Glomerular endothelial cell (primary cell): ENCODE measurements around the gene RBMS1. TPM values are rescaled to one million over a fixed set of nuclear protein-coding genes. Genes with fewer than 3 reads are reported as not detected.
"Not testable (repeated sequence)": the region's sequence is repeated elsewhere in the genome, so short reads cannot be mapped to it uniquely, and the experiment has no call there.

ENCODE experiments used
- DNase-seq: peaks from one replicate; pipeline ENCODE4 v3.0.0-alpha.2; 2011; ENCODE audit warnings: low read depth, low spot score; ENCODE audit errors: extremely low read depth
- total RNA-seq: library from RNA; depleted of rRNA; stranded (reverse); fragments of >200 nt; gene quantifications from 2 replicates; pipeline ENCODE4 v1.2.3, GENCODE V29; 2015

The RBMS1 gene
- total RNA-seq, 1 donor from 2014 or later = 69.7 TPM

DNA sequence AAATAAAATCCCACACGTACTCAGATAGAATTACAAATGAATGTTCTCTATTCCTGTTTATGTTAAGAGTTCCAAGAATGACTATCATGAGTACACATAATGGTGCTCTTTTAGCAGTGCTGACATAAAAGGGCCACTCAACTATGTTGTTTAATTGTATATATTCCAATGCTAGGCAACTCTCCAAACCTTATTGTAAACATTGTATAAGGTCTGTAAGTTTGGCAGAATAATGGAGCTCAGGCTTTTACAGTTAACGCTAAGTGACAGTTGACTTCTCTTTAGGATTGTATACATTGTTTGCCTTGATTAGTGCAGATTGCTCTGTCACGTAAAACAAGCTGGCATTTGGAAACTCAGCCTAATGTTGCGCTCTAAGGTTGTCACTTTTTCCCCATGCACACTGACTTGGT is 20.8 kb downstream of the RBMS1 start:
- DNase-seq = no peak

DNA sequence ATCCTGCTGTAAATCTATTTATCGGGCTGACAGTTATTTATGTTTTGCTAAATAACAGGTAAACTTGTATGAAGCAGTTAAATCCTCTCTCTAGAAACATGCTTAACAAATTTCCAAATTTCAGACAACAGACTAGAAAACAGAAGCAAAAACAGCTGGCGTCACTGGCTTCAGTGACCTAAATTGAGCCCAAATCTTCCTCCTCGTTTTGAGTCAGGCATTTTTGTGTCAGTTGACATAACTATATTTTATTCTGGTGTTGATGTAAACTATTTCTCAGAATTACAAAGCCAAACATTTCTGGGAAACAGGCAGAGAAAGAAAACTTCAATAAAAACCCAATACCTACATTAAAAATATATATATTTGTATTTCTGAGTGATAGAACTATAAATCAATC is 21.7 kb downstream of the RBMS1 start:
- no peak for DNase-seq

DNA sequence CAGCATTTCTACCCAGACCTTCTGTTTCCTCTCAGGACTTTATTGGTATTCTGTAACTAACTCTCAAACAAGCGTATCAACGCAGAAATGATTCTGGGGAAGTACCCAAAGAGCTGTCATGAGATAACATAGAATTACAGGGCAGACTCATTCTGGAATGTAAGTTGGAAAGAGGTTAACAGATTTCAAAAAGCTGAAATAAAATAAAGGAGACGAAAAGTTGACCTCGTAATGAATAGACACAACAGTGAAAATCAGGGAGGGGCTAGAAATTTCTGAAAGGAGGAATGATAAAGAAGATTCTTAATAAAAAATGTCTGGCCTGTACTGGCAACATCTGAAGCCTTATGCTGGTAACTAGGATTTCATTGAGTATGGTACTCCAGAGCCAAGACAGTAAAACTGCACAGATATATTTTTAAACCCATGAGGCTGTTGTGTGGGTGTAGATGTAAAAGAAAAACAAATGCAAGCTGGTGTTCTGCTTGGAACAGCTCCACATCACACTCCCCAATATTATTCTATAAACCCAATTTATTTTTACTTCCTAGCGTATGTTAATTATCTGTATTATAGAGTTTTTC is 23.9 kb downstream of the RBMS1 start:
- DNase-seq = no peak

DNA sequence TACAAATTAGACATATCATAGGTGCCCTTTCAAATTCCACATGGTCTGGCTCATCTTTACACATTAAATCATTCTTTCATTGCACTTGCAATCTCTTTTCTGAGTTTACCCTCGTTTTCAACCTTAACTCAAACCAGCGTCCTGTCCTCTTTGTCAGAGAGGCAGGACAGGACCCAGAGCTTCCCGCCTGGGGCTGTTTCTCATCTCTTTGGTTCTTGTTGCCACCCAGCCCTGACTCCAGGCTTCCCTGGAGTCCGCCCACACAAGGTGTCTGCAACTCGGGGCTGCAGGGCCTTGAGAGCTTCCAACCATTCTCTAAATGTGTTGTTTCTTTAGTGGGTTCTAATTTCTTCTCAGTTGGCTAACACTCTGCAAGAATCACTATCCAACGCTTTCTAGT is 24.4 kb downstream of the RBMS1 start:
- no peak for DNase-seq

DNA sequence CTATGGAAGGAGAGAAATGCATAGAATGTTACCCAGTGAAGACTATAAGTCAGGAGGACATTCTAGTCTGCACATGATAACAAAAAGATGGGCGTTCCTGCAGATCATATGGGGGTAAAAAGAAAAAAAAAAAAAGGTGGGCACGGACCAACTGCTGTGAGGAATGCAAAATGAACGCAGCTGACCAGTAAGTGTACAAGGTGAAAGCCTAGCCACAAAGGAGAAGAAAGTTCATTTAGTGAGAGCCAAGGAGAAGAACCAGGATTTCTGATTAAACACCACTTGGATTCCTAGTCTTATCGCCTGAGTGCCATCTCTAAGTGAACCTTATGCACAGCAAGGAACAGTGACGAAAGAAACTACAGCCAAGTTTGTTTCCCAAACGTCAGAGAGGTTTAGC is 26.5 kb downstream of the RBMS1 start:
- DNase-seq = no peak

DNA sequence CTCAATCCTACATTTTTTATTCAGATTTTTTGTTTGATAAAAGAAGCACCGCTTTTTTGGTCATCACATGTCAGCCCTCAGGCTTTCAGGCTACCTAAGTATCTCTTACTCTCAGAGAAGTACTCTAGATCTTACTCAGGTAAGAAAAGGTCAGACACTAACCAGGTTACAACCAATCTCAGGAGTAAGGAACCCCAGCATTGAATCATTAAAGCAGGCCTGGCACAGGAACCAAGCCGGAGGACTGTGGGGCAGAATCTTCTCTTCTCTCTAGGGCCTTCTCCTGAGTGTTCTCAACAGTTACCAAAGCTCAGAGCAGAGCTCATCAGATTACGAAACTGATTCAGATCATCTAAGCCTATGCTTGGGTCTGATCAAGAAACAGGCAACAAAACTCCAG is 28.2 kb downstream of the RBMS1 start:
- DNase-seq = no peak

DNA sequence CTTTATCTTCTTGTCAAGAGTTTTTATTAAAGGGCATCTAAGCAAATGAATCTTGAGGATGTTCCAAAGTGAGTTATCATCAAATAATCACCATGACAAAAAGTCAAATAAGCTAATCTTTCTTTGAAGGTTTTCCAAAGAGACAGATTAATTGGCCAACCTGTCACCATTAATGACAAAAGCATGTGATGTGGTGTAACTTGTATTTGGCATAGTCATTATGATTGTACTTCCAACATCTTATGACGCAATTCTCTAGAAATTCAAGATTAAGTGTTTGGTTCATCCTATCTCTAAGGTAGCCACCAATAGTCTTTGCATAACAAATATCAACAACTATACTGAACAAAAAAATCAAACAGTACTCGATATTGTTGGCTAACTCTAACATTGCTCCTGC is 28.6 kb downstream of the RBMS1 start:
- DNase-seq = no peak

DNA sequence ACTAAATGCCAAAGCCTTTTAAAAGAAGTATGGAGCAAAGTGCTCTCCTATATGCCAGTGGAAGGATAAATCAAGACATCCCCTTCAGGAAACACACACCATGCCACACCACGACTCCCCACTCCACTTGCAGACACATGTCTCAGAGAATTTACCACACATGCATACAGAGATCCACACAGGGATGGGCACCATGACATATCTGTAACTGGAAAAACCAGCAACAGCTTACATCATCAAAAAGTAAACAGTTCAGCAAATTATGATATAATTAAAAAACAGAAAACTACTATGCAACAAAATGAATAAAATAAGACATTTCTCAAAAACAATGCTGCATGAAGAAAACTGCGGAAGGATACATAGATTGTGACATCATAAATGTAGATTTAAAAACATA is 29.6 kb downstream of the RBMS1 start:
- DNase-seq = no peak

DNA sequence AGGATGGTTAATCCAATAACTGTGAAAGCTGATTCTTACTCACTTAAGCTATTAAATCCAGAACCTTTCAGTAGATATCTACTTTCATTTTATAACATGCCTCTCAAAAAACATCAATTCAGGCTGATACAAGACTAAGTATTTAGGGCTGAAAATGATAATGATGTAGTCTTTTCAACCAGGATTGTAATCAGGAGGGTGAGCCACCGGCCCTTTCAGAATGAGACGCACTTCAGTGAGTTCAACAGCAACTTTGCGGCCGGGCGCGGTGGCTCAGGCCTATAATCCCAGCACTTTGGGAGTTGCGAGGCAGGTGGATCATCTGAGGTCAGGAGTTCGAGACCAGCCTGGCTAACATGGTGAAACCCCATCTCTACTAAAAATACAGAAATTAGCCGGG is 30.4 kb downstream of the RBMS1 start:
- no peak for DNase-seq

DNA sequence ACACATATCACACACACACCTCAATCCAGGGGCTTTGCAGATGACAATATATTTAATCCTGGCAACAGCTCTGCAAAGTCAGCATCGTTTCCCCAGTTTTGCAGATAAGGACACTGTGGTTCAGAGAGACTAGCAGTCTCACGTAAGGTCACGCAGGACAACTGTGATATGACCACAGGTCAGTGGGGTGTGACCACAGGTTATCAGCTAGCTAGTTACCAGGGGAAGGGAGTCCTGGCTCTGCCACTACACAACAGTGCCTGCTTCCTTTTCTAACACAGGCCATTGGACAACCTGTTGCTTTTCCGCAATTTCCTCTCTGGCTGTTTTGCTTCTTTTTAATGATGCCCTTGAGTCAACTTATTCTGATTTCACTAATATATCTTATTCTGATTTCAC is 33.3 kb downstream of the RBMS1 start:
- DNase-seq = no peak

DNA sequence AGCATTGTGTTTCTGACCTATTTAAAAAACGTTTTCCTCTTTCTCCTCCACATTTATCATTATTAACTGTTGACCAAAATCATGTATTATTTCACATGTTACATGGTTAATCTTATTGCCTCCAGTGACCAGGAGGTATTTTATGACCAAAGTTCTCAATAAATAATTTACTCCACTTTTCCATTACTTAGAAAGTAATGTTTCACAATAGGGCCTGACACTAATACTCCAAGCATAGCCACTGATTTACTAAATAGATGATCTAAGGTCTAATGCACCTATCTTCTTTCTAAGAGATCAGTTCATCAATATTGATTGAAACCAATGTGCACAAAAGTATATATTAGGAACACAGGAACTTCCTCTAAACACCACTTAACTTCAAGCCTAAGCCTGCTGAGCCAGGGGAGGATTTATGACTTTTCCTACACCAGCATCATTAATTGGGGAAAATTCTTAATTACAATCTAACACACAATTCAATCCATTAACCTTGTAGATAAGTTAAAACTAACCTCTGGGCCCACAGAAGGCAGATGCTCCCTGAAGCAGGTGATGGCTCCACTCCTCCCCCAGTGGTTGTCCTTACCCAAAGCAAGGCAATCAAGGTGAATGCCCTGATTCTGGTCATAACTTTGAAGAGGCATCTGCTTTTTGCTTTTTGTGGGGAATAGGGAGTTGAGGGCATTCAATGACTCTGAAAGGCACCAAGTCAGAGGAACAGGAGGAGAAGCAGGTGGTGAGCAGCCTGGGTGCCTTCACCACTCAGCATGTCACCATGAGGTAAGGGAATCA is 33.9 kb downstream of the RBMS1 start:
- DNase-seq = no peak

DNA sequence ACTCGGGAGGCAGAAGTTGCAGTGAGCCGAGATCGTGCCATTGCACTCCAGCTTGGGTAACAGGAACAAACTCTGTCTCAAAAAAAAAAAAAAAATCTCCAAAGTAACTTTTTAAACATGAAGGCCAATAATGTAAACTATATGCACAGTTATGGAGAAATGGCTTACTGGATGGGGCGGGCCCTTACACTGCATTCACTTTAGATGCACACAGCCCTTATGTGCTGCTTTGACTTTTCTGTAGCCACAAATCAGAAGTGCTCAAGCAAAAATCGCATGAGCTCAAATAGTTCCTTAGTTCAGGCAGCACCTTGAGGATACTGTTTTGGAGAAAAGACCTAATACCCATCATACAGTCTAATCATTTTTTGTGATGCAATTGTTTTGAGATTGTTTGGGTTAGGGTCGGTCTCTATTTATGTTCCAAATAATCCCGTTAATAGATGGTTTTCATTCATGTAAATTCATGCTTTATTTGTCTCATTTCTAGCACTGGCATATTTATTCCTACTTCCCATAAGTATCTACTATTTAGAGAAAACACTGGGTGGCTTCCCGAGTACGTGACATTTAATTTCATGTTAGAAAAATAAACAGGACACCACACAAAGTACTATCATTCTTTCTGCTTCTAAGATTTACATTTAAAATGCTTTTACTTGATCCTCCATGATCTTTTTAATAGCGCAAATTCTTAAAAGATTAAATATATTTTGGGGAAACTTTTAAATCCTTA is 34.7 kb downstream of the RBMS1 start:
- DNase-seq = no peak

DNA sequence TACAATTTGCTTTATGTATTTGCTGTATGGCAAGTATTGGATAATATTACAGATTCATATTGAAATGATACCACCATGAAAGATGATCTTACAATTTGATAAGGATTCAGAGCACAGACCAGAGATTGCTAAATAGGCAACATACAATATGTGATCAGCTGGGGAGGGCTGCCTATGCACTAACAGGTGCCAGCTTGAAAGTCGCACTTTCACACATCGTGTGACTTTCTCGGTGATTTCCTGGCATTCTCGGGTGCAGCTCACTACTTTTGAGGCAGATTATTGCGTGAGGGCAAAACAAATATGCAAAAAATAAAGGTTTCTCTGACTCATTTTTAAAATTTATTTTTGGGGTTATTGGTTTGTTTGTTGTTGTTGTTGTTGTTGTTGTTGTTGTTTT is 36.0 kb downstream of the RBMS1 start:
- no peak for DNase-seq

DNA sequence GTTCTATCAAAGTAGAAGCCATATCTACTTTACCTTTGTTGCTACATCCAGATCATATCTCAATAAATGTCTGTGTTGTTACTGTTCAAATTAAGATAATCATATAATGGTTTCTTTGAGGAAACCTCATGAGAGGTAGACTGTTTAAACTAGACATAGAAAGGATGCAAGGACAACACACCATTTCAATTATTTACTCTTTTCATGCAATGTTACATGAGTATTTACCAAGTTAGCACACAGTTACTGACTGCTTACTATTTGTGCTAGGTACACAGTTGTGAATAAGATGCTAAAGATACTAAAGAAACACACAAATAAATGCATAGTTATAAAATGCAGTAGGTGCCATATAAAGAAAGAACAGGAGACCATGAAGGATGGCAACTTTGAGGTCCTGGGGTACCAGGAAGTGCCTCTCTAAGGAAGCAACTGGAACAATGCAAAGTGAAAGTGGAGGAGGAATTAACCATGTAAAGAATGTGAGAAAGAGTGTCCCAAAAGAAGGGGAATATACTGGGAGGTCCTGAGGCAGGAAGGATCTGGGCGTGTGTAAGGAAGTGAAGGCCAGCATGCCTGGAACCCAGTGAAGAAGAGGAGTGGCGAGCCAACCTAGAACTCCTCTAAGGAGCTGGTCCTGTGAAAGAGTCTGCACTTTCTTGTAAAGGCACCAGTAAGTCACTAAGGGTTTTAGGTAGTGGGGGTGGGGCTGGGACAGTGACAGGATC is 39.4 kb downstream of the RBMS1 start:
- DNase-seq = no peak

DNA sequence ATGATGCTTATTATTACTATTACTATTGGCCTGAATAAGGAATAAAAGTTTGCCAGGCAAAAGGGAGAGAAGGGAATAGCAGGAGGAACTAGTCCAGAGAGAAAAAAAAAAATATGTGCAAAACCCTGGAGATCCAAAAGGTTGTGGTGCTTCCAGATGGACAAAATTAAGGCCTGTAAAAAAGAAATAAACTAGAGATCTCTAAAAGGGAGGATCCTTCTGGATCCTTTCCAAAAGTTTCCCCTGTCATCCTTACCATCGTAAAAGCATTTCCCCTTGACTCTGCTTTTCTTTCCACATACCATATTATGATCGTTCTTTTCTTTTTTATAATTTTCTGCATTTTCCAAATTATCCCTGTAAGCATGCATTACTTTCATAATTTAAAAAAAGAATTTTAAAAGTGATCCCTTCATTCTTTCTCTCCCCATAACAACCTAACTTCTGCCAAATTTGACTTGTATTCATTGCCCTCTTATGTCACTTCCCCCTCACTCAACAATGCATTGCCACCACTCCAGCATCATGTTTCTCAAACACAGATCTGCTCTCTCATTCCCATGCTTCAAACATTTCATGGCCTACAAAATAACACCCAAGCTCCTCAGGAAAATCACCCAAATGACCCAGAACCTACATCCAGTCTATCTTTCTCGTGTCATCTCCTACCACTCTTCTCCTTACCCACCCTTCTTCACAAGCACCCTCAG is 40.3 kb downstream of the RBMS1 start:
- no peak for DNase-seq

DNA sequence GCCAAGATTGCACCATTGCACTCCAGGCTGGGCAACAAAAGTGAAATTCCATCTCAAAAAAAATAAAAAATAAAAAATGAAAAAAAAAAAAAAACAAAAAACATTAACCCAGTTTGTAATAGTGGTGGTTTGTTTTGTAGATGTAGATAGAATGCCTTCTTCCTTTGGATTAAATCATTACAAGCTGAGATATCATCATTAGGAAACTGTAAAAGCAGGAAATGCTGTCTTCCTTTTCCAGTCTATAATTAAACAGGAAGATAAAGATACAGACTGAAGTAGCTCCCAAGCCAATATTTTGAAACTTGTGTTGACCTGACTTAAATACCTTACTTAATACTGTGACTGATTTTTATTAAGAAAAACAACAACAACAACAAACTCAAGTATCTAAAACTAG is 43.1 kb downstream of the RBMS1 start:
- no peak for DNase-seq

DNA sequence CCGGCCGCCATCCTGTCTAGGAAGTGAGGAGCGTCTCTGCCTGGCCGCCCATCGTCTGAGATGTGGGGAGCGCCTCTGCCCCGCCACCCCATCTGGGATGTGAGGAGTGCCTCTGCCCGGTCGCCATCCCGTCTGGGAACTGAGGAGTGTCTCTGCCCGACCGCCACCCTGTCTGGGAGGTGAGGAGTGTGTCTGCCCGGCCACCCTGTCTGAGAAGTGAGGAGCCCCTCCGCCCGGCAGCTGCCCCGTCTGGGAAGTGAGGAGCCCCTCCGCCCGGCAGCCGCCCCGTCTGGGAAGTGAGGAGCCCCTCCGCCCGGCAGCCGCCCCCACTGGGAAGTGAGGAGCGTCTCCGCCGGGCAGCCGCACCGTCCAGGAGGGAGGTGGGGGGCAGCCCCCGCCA is 44.8 kb downstream of the RBMS1 start:
- DNase-seq = not testable (repeated sequence)

DNA sequence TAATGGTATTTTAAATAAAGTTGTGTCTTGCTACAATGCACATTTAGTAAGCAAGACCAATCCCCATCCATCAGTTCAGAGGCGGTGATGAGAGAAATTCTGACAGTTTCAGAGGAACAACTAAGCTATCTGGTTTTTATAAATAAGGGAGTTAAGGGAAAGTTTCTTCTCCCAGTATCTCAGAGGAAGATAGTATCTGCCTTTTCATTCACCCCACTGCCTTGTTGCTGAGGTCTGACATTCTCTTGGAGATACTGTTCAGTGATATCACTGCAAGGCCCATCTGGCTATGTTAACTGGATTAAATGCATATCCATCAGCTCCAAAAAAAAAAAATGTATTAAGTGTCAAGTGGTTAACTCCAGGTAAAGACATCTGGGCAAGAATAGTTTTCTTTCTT is 47.9 kb downstream of the RBMS1 start:
- no peak for DNase-seq

DNA sequence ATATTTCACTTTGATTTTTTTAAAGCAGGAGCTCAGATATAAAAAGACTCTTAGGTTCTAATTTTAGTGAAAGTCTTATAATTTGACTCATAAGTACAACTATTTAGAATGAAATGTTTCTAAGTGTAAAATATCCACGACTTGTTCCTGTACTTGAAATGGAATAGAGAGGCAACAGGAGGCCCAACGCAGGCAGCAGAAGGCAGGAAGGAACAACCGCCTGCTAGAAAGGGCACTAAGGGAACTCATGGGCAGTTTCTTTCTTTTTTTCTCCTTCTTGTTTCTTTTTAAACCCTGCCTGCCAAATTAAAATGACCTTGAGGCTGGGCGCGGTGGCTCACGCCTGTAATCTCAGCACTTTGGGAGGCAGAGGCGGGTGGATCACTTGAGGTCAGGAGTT is 51.0 kb downstream of the RBMS1 start:
- DNase-seq = no peak

DNA sequence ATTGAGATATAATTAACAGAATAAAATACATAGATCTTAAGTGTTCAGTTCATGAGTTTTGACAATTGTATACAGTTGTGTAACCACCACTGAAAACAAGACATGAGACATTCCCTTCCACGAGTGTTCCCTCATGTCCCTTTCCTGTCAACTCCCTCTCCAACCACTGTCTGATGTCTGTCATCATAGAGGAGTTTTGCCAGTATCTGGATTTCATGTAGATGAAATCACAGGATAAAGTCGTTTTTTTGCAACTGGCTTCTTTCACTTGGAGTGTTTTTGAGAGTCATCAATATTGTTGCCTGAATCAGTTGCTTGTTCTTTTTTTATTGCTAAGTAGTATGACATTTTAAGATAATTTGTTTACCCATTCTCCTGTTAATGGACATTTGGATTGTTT is 52.7 kb downstream of the RBMS1 start:
- no peak for DNase-seq

DNA sequence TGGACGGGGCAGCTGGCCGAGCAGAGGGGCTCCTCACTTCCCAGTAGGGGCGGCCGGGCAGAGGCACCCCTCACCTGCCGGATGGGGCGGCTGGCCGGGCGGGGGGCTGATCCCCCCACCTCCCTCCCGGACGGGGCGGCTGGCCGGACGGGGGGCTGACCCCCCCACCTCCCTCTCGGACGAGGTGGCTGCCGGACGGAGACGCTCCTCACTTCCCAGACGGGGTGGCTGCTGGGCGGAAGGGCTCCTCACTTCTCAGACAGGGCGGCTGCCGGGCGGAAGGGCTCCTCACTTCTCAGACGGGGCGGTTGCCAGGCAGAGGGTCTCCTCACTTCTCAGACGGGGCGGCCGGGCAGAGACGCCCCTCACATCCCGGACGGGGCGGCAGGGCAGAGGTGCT is 54.6 kb downstream of the RBMS1 start:
- not testable (repeated sequence) for DNase-seq
